ENCODE results near the gene CRYBB1. TPM values are rescaled to one million over a fixed set of nuclear protein-coding genes. Genes with fewer than 3 reads are reported as not detected.

The CRYBB1 gene
- total RNA-seq, 2 experiments from 2014 or later = not detected

Other genes starting within 250 kb of the CRYBB1 start
- 10 to 100 TPM; 14.5 to 15.1 TPM for gene ASPHD2, start 188.8 kb downstream of the CRYBB1 start, total RNA-seq
- gene HPS4, start 134.2 kb downstream of the CRYBB1 start, total RNA-seq = 10 to 100 TPM; 36.8 to 38.6 TPM
- 10 to 100 TPM; 33.6 to 33.8 TPM for gene SRRD, start 134.2 kb downstream of the CRYBB1 start, total RNA-seq
- 10 to 100 TPM; 46.4 to 48.6 TPM for gene TFIP11, start 105.6 kb downstream of the CRYBB1 start, total RNA-seq
- 10 to 100 TPM; 42.4 to 42.9 TPM for gene TPST2, start 27.9 kb downstream of the CRYBB1 start, total RNA-seq
- not detected for gene CRYBA4, start 3.9 kb upstream of the CRYBB1 start, total RNA-seq
- 10 to 100 TPM; 15.4 to 16.9 TPM for gene MIAT, start 39.6 kb upstream of the CRYBB1 start, total RNA-seq